Ascending aorta (tissue), 2 donors: ENCODE results near the gene CSRNP3. TPM values are rescaled to one million over a fixed set of nuclear protein-coding genes. Genes with fewer than 3 reads are reported as not detected.

ENCODE experiments used
- DNase-seq, 2 donors: peaks; one replicate each; pipeline ENCODE4 v3.0.0-alpha.2; 2019; ENCODE audit warnings: low spot score in 2 of 2
- H3K27ac ChIP-seq, 2 donors: fragments of 200-600 bp; sonication (generic); one replicate each; pipeline ENCODE4 v1.5.1; 2016 to 2017; ENCODE audit warnings: mild to moderate bottlenecking in 1 of 2
- H3K27me3 ChIP-seq: fragments of 200-600 bp; sonication (generic); one replicate; pipeline ENCODE4 v1.5.1; 2017
- H3K36me3 ChIP-seq, 2 donors: fragments of 200-600 bp; sonication (generic); one replicate each; pipeline ENCODE4 v1.5.1; 2016
- H3K4me1 ChIP-seq, 2 donors: fragments of 200-600 bp; sonication (generic); one replicate each; pipeline ENCODE4 v1.5.1; 2016 to 2017; ENCODE audit warnings: mild to moderate bottlenecking in 1 of 2
- H3K4me3 ChIP-seq, 2 donors: fragments of 200-600 bp; sonication (generic); one replicate each; pipeline ENCODE4 v1.5.1; 2016 to 2017; ENCODE audit warnings: mild to moderate bottlenecking in 1 of 2
- H3K9me3 ChIP-seq, 2 donors: fragments of 200-600 bp; sonication (generic); one replicate each; pipeline ENCODE4 v1.5.1; 2016
- intact Hi-C: fragments of 100-400 bp; cut with DNase I; formaldehyde crosslinking; loops from one replicate; pipeline ENCODE4 v1.15.1; 2023
- total RNA-seq: library from RNA; depleted of rRNA; stranded (reverse); fragments of >200 nt; gene quantifications from one replicate; pipeline ENCODE4 v1.1.0, GENCODE V29; 2016
- TF ChIP-seq, protein P1 (sequence below), 3 experiments: fragments of 200-600 bp in 2 of 3; fragments of 450-650 bp in 1 of 3; sonication (generic) in 2 of 3; IDR thresholded peaks; one replicate each; pipeline ENCODE4 v1.5.1; 2016 to 2019; ENCODE audit warnings: antibody characterized with exemption in 3 of 3, mild to moderate bottlenecking in 1 of 3, moderate library complexity in 1 of 3

The CSRNP3 gene
- total RNA-seq, 1 donor from 2014 or later: 2.8 TPM

DNA sequence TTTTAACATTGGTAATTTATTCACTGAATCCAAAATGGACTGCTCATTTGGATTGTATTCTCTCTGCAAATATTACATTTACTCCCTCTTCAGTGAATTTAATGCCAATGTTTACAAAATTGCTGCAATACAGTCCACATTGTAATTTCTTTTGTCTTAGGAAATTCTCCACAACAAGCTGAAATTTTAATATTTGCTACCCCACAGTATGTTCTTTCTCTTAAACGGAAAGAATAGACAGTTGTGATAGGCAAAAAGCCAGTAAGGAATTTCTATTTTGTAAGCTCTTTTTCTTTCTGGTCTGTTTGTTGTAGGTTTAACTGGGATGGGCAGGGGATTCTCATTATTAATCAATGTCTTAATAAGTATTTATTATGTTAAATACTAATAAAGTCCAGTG is 92.0 kb downstream of the CSRNP3 start:
- no peaks in the 10 kb centered on the region for H3K36me3 ChIP-seq
- TF ChIP-seq, protein P1, sequence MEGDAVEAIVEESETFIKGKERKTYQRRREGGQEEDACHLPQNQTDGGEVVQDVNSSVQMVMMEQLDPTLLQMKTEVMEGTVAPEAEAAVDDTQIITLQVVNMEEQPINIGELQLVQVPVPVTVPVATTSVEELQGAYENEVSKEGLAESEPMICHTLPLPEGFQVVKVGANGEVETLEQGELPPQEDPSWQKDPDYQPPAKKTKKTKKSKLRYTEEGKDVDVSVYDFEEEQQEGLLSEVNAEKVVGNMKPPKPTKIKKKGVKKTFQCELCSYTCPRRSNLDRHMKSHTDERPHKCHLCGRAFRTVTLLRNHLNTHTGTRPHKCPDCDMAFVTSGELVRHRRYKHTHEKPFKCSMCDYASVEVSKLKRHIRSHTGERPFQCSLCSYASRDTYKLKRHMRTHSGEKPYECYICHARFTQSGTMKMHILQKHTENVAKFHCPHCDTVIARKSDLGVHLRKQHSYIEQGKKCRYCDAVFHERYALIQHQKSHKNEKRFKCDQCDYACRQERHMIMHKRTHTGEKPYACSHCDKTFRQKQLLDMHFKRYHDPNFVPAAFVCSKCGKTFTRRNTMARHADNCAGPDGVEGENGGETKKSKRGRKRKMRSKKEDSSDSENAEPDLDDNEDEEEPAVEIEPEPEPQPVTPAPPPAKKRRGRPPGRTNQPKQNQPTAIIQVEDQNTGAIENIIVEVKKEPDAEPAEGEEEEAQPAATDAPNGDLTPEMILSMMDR (IDR thresholded peaks at IDR 0.05): no peak
- no peak overlapping the region for H3K27ac ChIP-seq

DNA sequence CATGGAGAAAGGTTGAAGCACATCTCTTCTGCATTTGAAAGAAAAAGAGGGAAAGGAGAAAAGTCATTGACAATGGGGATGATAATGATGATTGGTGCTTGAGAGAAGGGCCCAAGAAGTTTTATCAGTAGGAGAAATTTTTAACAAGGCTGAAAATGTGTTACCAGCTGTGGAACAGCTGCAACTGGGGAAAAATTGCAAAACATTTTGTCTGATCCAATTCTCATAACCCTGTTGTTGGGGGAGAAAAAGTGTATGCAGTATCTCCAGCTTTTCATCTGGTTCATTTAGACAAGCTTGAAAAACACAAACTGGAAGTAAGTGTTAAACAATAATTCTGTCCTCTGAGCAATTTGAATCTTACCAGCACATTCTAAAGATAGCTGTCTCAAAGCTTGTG is 92.7 kb downstream of the CSRNP3 start:
- H3K4me3 ChIP-seq: no peak overlapping the region
- H3K4me1 ChIP-seq: no peaks in the 10 kb centered on the region
- H3K36me3 ChIP-seq: no peaks in the 10 kb centered on the region
- intact Hi-C loops: no loop called here
- TF ChIP-seq, protein P1 (IDR thresholded peaks at IDR 0.05): no peak
- DNase-seq: no peak
- no peaks in the 10 kb centered on the region for H3K27me3 ChIP-seq
- H3K9me3 ChIP-seq: no peaks in the 10 kb centered on the region
- H3K27ac ChIP-seq: no peak overlapping the region

More for the DNA sequence above, 92.0 kb downstream of the CSRNP3 start:
- H3K4me3 ChIP-seq: no peak overlapping the region
- intact Hi-C loops: no loop called here
- H3K9me3 ChIP-seq: no peaks in the 10 kb centered on the region
- no peaks in the 10 kb centered on the region for H3K27me3 ChIP-seq
- no peaks in the 10 kb centered on the region for H3K4me1 ChIP-seq
- no peak for DNase-seq

DNA sequence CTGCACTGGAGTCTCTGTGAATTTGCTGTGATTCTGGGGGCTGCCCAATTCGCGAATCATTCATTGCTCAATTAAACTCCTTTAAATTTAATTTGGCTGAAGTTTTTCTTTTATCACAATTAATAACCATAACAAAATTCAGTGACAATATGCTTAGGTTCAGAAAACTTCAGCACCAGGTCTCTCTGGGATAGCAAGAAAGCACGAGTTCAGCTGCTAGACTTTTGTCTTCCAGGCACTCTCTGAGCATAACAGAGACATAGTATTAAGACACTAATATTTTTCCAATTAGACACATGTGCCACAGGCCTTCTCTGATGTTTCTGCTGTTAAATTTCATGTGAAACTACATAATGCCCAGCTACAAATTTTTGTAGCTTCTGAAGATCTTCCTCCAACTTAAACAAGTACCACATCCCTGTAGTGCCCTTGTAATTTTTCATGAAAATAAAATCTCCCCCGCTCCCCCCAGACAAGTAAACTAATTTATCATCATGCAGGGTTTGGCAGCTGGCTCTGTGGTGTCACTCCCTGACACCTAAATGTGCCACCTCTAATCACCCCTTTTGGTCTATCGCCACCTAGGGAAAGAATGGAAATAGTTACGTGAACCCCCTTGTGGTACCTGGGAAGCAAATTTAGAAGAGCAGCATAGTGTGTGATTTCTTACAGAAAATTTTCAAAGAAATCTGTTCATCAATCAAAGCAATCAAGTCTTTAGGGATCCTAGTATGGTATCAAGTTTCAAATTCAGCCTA is 94.1 kb downstream of the CSRNP3 start:
- no peak for DNase-seq
- no peaks in the 10 kb centered on the region for H3K4me1 ChIP-seq
- TF ChIP-seq, protein P1 (IDR thresholded peaks at IDR 0.05): no peak
- H3K36me3 ChIP-seq: no peaks in the 10 kb centered on the region
- no peak overlapping the region for H3K4me3 ChIP-seq
- H3K27ac ChIP-seq: no peak overlapping the region
- H3K9me3 ChIP-seq: no peaks in the 10 kb centered on the region
- intact Hi-C loops: no loop called here
- H3K27me3 ChIP-seq: no peaks in the 10 kb centered on the region

DNA sequence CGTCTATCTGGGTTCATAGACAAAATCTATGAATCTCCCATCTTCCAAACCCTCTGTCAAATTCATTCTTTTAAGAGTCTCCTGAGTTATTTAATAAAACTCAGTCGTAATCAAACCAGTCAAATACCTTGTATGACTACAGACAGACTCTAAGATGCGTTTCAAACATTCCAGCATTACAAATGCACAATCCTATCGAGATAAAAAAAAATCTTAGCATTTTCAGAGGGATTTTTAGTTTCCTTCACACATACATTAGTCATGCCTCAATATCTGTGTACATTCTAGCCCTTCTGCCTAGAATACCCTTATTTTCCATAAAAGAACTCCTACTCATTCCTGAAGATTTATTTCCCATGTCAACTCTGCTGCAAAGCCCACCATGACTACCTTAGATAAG is 96.5 kb downstream of the CSRNP3 start:
- no peak for DNase-seq
- Histone ChIP-seq H3K27me3 (no peaks in the 10 kb centered on the region), H3K4me1 (no peaks in the 10 kb centered on the region), H3K4me3 (no peak overlapping the region), H3K9me3 (no peaks in the 10 kb centered on the region), H3K36me3 (no peaks in the 10 kb centered on the region), H3K27ac (no peak overlapping the region)
- intact Hi-C loops: no loop called here
- TF ChIP-seq, protein P1 (IDR thresholded peaks at IDR 0.05): no peak

DNA sequence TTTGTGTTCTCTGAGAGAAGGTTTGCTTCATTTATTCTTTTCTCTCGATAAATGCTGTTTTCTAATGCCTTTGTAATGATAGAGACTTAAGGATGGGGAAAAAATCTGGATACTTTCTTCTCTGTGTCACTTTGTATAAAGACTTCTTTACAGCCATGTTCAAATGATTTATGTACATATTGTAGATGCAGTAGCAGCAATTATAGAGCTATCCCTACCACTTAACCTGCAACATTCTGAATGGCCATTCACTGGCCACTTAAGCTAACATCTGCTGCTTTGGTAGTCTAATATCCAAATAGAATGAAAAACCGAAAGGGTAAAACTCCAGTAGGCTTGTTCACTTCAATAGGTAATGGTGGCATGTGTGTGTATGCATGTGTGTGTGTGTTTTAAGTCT is 97.8 kb downstream of the CSRNP3 start:
- Histone ChIP-seq H3K4me1 (no peaks in the 10 kb centered on the region), H3K36me3 (no peaks in the 10 kb centered on the region), H3K9me3 (no peaks in the 10 kb centered on the region), H3K27ac (no peak overlapping the region), H3K27me3 (no peaks in the 10 kb centered on the region), H3K4me3 (no peak overlapping the region)
- no peak for DNase-seq
- TF ChIP-seq, protein P1 (IDR thresholded peaks at IDR 0.05): no peak
- intact Hi-C loops: no loop called here
